SKM-1 (cell line): Measurements from ENCODE around the gene ILF3.
"Not testable (repeated sequence)": the region's sequence is repeated elsewhere in the genome, so short reads cannot be mapped to it uniquely, and the experiment has no call there.

Source experiments
- DNase-seq: peaks from one replicate; lab custom pipeline; 2025; ENCODE audit not compliant: unreplicated experiment; lab: John Stamatoyannopoulos, UW

Gene ILF3

DNA sequence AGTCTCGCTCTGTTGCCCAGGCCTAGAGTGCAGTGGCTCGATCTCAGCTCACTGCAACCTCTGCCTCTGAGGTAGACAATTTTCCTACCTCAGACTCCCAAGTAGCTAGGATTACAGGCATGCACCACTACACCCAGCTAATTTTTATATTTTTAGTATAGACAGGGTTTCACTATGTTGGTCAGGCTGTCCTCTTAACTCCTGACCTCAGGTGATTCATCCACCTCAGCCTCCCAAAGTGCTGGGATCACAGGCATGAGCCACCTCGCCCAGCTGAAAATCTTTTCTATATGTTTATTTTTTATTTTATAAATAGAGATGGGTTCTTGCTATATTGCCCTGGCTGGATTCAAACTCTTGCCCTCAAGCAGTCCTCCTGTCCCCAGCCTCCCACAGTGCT, 17.8 kb downstream of the ILF3 start:
- not testable (repeated sequence) for DNase-seq

DNA sequence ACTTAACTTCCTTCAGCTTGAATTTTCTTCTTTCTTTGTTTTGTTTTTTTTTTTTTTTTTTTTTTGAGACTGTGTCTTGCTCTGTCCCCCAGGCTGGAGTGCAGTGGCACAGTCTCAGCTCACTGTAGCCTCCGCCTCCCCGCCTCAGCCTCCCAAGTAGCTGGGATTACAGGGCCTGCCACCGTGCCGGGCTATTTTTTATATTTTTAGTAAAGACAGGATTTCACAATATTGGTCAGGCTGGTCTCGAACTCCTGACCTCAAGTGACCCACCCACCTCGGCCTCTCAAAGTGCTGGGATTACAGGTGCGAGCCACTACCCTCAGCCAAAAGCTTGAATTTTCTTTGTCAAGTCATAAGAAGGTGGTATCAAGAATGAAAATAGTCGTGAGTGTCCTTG, 21.1 kb downstream of the ILF3 start:
- DNase-seq = not testable (repeated sequence)

DNA sequence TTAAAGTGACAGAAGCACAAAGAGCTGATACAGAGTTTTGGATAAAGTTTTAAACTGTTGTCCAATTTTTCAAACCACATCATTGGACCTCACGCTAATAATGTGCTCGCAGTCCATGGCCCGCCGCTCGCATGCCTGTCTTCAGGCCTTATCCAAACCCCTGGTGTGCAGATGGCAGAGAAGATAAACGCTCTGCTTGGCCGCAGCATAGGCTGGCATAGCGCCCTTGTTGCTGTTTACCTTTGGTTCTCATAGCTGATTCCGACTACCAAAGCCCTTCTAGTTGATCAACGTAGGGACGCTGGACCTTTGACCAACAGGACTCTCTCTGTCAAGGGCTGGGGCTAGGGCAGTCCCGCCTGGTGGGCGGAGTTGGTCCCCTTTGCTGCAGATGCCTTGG, 23.6 kb downstream of the ILF3 start:
- no peak for DNase-seq

DNA sequence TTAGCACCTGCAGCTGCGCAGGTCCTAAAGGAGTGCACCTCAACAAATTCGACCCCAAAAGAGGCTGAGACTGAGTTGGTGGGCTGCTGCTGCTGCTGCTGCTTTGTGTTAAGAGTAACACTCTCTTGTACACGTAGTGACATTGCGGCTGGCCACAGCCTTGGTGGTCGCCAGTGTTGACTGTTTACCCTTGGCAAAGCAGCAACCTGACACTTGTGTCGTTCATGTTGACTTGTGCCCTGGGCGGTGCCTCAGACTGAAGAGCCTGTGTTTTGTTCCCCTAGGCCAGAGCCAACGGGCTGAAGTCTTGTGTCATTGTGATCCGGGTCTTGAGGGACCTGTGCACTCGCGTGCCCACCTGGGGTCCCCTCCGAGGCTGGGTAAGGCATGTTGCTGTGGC, 24.7 kb downstream of the ILF3 start:
- DNase-seq = no peak

DNA sequence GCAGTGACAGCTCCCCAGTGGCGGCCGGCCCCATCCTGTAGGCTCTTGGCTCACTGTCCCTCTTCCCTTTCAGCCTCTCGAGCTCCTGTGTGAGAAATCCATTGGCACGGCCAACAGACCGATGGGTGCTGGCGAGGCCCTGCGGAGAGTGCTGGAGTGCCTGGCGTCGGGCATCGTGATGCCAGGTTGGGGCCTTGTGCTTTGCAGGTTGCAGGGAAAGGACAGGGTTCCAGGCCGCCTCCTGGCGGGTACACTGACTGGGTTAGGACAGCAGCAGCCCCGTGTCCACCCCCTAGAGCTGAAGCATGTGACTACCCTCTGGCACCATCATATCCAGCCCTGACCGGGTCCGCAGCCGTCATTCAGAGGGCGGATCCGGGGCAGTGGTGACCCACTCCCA, 25.6 kb downstream of the ILF3 start:
- no peak for DNase-seq

DNA sequence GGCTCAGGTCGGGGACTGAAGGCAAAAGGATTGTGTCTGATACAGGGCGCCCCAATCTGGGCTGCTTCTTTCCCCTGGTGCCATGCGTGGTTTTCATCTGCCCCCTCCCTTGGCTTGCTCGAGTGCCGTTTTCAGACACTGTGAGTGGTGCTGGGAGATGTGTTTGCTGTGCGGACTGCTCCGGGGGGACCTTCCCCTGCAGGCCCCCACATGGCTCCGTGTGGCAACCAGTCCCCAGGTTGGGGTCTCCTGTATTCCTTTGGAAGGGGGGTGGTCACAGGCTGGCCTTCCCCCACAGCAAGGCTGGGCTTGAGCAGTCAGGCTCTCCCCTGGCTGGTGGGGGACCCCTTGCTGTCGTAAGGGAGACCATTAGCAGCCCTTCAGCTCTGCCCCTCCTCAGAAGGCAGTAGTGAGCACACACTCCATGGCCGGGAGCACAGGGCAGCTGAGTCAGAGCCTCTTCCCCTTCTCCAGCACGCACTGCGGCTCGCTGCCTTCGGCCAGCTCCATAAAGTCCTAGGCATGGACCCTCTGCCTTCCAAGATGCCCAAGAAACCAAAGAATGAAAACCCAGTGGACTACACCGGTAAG, 26.5 kb downstream of the ILF3 start:
- DNase-seq = no peak

DNA sequence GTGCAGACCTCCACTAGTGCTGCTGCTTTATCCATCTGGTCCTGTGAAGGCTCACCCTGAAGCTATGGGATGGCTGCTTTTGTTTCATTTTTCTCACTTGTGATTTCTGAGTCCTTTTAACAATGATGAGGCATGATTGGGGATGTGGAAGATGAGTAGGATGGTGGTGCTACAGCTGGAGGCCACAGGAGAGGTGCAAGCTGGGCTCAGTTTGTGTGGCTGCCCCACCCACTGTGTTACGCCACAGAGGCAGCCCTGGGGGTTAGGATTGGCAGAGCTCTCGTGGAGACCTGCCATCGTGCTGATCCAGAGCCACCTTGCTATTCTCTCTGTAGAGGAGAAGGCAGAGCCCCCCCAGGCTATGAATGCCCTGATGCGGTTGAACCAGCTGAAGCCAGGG, 27.5 kb downstream of the ILF3 start:
- DNase-seq = no peak

DNA sequence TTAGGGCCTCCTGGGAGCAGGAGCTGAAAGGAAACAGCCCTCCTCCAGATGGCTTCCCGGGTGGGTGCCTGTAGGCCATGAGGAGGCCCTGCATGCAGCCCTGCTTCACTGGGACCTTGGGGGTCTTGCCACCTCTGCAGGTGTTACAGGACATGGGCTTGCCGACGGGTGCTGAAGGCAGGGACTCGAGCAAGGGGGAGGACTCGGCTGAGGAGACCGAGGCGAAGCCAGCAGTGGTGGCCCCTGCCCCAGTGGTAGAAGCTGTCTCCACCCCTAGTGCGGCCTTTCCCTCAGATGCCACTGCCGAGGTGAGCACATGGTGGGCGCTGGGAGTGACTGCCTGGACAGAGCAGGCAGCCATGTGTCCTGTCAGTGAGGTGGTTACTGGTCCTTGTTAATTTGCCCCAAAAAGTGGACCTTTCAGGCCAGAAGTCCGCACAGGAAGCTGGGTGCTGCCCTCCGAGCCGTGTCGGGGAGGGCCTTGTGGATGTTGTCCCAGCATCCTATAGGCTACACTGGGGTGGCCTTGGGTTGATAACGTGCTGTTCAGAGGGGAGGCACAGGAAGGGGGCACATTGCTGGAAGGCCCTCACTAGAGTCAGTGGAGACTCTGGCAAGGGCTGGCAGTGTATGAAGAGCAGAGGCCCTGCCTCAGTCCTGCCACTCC, 28.4 kb downstream of the ILF3 start:
- no peak for DNase-seq

DNA sequence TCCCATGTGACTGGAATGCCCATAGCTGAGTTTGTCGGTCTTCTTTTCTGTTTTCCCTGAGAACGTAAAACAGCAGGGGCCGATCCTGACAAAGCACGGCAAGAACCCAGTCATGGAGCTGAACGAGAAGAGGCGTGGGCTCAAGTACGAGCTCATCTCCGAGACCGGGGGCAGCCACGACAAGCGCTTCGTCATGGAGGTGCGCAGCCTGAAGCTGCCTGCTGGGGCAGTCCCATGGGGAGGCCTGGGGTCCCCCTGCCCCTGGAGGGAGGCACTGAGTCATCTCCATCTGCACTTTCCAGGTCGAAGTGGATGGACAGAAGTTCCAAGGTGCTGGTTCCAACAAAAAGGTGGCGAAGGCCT, 28.9 kb downstream of the ILF3 start:
- DNase-seq = no peak

DNA sequence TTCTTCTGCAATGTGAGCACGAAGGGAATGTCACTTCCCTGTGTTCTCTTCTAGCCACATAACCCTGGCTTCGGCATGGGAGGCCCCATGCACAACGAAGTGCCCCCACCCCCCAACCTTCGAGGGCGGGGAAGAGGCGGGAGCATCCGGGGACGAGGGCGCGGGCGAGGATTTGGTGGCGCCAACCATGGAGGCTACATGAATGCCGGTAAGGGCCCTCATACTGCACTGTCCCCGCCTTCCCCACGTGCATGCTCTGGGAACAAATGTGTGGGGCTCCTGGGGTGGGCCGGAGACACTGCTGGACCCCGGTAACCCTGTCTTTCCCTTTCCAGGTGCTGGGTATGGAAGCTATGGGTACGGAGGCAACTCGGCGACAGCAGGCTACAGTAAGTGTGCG, 29.4 kb downstream of the ILF3 start:
- DNase-seq = no peak

DNA sequence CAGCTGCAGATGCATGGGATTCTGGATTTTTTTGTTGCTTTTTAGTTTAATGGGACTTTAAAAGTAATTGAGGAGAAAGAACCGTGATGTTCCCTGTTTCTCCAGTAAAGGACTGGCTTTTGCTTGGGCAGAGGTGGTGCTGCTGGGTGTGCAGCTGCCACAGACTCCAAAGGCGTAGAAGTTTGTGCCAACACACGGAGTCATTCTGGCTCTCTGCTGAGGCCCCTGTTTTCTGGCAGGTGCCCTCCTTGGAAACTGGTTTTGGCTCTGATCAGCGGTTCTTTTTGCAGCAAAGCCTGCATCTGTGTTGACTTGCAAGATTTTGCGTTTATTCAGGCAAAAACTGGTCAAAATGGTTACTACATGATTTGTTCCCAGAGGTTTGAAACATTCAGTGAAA, 31.1 kb downstream of the ILF3 start:
- no peak for DNase-seq

DNA sequence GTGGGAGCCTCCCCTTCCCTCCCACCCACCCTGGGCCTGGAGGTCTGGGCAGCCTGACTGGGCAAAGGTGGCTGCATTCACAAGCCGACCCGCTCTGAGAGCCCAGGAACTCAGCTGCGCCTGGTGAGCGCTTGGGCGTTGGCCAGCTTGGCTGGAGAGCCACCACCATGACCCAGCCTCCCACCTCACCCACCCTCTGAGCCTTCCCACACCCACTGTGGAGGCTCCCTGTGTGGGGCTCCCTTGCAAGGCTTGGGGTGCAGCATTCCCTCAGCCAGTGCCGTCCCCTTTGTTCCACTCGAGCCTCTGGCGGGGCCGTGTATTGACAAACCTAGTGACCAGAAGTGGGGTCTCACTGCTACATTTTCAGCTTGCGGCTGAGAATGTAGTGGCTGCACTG, 32.0 kb downstream of the ILF3 start:
- no peak for DNase-seq

DNA sequence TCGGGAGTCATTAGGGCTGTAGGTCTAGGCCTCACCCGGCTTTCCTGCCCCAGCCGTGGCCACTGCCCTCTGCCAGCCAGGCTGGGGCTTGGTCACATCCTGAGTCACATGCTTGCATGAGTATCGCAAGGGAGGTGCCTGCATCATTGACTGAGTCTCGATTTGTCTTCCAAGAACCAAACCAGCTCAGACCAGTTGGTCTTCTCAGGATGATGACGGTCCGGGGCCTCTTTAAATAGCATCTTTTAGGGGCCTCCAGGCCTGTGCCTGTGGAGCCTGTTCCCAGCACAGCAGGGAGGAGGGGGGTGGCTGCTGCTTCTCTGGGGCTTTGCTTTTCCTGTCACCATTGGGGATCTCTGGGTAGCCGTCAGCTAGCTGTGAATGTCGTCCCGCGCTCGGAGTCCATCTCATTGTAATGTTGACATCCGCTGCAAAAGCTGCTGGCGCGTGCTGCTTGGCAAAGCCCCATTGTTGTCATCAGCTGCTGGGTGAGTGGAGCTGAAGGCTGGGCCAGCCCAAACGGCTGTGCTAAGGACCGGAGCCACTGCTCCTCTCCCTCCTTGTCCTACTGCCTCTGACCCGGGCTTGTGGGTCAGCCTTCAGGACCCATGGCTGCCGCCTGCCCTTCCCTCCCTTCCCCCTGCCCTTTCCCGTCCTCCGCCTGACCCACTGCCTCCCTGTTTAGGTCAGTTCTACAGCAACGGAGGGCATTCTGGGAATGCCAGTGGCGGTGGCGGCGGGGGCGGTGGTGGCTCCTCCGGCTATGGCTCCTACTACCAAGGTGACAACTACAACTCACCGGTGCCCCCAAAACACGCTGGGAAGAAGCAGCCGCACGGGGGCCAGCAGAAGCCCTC, 32.7 kb downstream of the ILF3 start:
- no peak for DNase-seq

DNA sequence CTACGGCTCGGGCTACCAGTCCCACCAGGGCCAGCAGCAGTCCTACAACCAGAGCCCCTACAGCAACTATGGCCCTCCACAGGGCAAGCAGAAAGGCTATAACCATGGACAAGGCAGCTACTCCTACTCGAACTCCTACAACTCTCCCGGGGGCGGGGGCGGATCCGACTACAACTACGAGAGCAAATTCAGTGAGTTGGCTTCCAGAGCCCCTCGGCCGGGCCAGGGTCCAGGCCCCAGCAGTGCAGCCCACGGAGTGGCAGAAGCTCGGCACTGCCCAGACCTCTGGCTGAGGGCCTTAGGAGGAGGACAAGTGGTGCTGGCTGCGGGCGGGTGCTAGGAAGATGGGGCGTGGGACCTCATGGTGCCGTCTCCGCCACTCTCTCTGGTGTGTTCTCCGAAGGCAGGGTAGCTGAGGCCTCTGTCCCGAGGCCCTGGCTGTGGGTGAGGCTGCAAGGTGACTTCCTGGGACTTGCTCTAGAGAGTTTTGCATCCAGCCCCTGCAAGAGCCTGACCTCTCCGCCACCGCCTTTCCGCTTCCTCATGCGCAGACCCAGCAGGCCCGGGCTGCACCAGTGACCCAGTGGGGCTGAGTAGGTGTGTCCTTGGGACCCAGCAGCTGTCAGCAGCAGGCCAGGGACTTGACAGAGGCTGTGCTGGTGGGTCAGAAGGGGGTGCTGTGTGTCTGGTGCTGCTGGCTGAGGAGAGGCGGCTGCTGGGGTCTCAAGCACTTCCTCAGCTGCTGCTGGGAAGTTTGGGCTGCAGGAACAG, 33.6 kb downstream of the ILF3 start:
- no peak for DNase-seq

DNA sequence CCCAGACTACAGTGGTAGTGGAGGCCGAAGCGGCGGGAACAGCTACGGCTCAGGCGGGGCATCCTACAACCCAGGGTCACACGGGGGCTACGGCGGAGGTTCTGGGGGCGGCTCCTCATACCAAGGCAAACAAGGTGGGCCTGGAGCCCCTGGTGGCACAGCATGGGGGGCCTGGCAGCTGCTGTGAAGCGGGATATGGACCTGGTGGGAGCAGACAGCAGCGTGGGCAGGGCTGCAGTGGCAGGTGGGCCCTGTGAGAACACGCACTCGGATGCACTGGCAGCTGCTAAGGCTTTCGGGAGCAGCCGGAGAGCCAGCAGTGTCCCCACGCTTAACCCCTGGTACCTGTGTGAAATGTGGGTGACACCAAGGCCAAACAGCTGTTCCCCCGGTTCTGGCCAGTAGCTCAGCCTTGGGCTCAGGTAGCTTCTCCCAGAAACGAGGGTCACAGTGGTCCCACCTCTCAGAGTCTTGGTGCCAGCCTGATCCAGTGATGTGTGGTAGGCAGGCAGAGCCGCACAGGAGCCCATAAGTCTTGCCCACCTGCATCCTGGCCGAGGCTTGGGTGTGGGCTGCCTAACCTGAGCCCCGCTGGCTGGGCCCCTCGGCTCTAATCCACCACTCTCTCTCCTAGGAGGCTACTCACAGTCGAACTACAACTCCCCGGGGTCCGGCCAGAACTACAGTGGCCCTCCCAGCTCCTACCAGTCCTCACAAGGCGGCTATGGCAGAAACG, 34.6 kb downstream of the ILF3 start:
- no peak for DNase-seq

DNA sequence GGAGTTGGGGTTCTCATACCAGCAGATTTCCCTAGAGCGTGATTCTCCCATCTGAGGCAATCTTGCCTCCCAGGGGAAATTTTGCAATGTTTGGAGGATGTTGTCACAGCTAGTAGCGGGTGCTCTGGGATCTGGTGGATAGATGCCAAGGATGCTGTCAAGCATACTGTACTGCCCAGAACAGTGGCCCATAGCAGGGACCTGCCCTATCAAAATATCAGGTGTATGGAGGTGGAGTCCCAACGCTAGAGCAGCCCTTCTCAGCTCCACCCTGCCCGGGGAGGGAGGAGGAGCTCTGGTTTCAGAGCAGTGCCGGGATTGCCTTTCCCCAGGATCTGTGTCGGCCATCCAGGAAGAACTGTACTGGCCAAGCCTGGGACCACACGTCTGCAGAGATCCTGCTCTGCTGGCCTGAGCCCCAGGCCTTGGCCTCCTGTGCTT, 36.2 kb downstream of the ILF3 start:
- no peak for DNase-seq

DNA sequence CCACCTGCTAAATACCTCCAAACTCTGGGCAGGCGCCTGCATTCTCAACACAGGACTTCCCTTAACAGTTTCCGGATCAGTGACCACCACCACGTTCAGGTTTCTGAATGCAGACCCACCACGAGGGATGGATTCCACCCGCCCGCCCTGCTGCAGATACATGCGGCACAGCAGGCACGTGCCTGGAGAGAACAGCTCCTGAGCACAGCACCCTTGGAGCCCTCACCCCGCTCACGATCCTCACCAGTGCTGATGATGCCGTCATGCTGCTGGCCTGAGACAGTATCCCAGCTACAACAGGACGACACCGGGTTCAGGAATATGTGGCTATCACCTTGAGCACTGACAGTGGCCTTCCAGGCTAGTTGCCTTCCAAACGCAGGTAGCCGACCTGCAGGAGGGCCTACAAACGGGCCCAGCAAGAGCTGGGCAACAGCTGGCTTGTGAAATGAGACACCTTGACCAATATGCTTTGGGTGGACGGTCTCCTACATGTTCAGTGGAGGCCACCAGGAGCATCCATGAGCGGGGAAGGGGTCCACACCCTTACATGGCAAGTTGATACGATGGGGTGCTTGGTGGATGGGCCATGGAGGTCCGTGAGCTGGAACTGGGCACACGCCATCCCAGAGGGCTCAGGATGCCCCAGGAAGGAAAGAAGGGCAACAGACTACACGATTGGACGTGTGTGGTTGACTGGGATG, 37.2 kb downstream of the ILF3 start:
- DNase-seq = no peak

DNA sequence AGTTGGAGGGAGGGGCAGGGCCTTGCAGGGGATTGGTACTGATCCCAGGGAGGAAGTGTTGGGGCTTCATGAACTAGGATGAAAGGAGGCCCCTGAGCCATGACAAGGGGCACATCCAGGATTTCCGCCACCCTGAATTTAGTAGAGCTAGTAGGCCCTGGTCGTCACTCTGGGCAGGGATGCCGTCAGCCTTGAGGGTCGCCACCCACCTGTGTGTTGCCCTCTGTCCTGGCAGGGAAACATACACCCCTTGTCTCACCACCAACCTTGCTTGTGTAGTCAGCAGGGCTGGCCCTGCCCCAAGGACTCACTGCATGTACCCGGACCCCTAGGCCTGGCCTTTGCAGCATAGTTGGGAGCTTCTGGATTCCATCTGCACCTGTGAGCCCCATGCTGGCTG, 37.7 kb downstream of the ILF3 start:
- DNase-seq = no peak

DNA sequence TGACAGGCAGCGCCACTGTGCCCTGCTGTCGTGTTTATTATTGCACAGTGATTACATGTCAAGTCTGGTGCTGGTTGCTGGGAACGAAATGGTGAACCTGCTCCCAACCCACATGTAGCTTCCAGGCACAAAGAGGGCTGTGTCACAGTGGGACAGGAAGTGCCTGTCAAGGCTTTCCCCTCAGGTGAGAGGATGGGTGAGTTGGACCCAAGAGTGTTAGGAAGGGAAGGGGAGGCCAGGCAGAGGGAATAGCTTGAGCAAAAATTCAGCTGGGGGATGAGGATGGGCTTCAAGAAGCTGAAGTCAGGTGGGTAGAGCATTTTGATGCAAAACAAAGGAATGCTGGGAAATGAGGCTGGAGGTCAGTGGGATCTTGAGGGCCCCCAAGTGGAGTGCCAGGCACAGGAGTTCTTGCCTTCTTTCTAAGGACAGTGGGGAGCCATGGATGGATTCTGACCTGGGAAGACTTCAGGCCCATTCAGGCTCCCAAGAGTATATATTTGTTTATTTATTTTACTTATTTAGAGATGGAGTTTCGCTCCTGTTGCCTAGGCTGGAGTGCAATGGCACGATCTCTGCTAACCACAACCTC, 38.6 kb downstream of the ILF3 start:
- no peak for DNase-seq
